K562 (cell line): ENCODE results near the gene DPYSL4. TPM values are rescaled to one million over a fixed set of nuclear protein-coding genes. Genes with fewer than 3 reads are reported as not detected.

Experiments used
- ATAC-seq: fragments of 200-7000 bp; cut with Tn5 transposase; 3 replicates; pipeline ENCODE4 v1.9.1; 2020; ENCODE audit warnings: moderate library complexity
- BruUV-seq: library from RNA; stranded (reverse); fragments of 400-500 nt; replicated peaks from 2 replicates; lab custom pipeline; 2021; lab: Mats Ljungman, UMichigan
- CTCF ChIA-PET: fragments of 300-600 bp; formaldehyde crosslinking; extraction: SDS; loops from one replicate; lab custom pipeline; 2021; ENCODE audit warnings: low intra/inter-chr PET ratio; lab: Yijun Ruan, JAX
- POLR2A ChIA-PET: fragments of 300-600, 350-650 bp; sonication (Branson Sonifier 250); formaldehyde crosslinking; extraction: SDS; loops from one replicate; lab custom pipeline; 2021; ENCODE audit warnings: antibody characterized with exemption, inconsistent platforms; lab: Yijun Ruan, JAX
- DNase-seq, 4 experiments: peaks; one replicate each; pipeline versions ENCODE4 v3.0.0 to v3.0.0-alpha.2; 2011 to 2018; ENCODE audit warnings: low spot score in 3 of 4, mixed read lengths in 3 of 4; ENCODE audit errors: extremely low read depth in 1 of 4
- FAIRE-seq: peaks from 2 replicates; lab custom pipeline; 2011; peaks lifted over from hg19 to GRCh38; lab: Jason Lieb, UNC
- H2AFZ ChIP-seq: 2 replicates; pipeline ENCODE4 v1.6.0; 2011; ENCODE audit warnings: low read depth, low read length, control low read depth, inconsistent platforms
- H3K27ac ChIP-seq: fragments of 200-600 bp; 3 replicates; pipeline ENCODE4 v1.8.0; 2011; ENCODE audit warnings: low read depth, mild to moderate bottlenecking, control low read depth, inconsistent platforms, low read length, moderate library complexity, mixed read lengths; ENCODE audit errors: extremely low read depth
- H3K27me3 ChIP-seq, 2 experiments: fragments of 300-600 bp in 1 of 2; 2 replicates in 1 of 2; 3 replicates in 1 of 2; pipeline versions ENCODE4 v1.6.0 to v1.8.0; 2011; ENCODE audit warnings: inconsistent platforms in 2 of 2, low read length in 2 of 2, mild to moderate bottlenecking in 1 of 2, mixed read lengths in 1 of 2, moderate library complexity in 1 of 2; ENCODE audit not compliant: control insufficient read depth in 2 of 2, insufficient read depth in 2 of 2
- H3K36me3 ChIP-seq: fragments of 300-600 bp; 3 replicates; pipeline ENCODE4 v1.8.0; 2011; ENCODE audit warnings: mild to moderate bottlenecking, low read length, inconsistent platforms; ENCODE audit not compliant: control insufficient read depth, insufficient read depth
- H3K4me1 ChIP-seq, 2 experiments: fragments of 200-600 bp in 1 of 2; replicated peaks in 1 of 2; 2 replicates in 1 of 2; 3 replicates in 1 of 2; pipeline versions ENCODE4 v1.5.1 to v1.8.0; 2011; ENCODE audit warnings: inconsistent platforms in 2 of 2, low read length in 2 of 2, mild to moderate bottlenecking in 1 of 2, mixed read lengths in 1 of 2, moderate library complexity in 1 of 2; ENCODE audit not compliant: control insufficient read depth in 2 of 2, insufficient read depth in 2 of 2
- H3K4me2 ChIP-seq: 2 replicates; pipeline ENCODE4 v1.6.1; 2011; ENCODE audit warnings: low read length, control low read depth, inconsistent platforms, mixed read lengths; ENCODE audit not compliant: insufficient read depth
- H3K4me3 ChIP-seq: fragments of 200-600 bp; sonication (generic), shearing (Covaris generic); 2 replicates; pipeline ENCODE4 v1.5.1; 2016; ENCODE audit warnings: control low read depth, inconsistent platforms
- H3K79me2 ChIP-seq: fragments of 200-600 bp; 3 replicates; pipeline ENCODE4 v1.8.0; 2011; ENCODE audit warnings: low read length, inconsistent platforms; ENCODE audit not compliant: control insufficient read depth, insufficient read depth
- H3K9ac ChIP-seq, 2 experiments: 2 replicates each; pipeline versions ENCODE4 v1.6.0 to v1.6.1; 2011; ENCODE audit warnings: low read depth in 2 of 2, low read length in 2 of 2, control low read depth in 1 of 2, inconsistent platforms in 1 of 2, mild to moderate bottlenecking in 1 of 2, mixed read lengths in 1 of 2; ENCODE audit not compliant: insufficient read depth in 1 of 2
- H3K9me1 ChIP-seq: one replicate; pipeline ENCODE4 v1.6.0; 2011; ENCODE audit warnings: inconsistent platforms, mild to moderate bottlenecking, low read length, moderate library complexity; ENCODE audit not compliant: control insufficient read depth, insufficient read depth
- H3K9me3 ChIP-seq: replicated peaks from 2 replicates; pipeline ENCODE4 v1.5.1; 2011; ENCODE audit warnings: low read depth, low read length, inconsistent platforms; ENCODE audit not compliant: control insufficient read depth, insufficient read depth
- H4K20me1 ChIP-seq: replicated peaks from 2 replicates; pipeline ENCODE4 v1.6.1; 2011; ENCODE audit warnings: low read length, inconsistent platforms, mixed read lengths; ENCODE audit not compliant: control insufficient read depth, insufficient read depth
- HMGXB4 ChIP-seq: sonication (generic); formaldehyde crosslinking; IDR thresholded peaks from 2 replicates; pipeline ENCODE4 v1.8.1; 2023; ENCODE audit warnings: mild to moderate bottlenecking, missing genetic modification reagents
- STAT5A ChIP-seq: IDR thresholded peaks from 2 replicates; pipeline ENCODE4 v1.6.1; 2012; ENCODE audit warnings: low read length, inconsistent platforms, borderline replicate concordance
- ZBTB34 ChIP-seq: fragments of 250-450 bp; sonication (Bioruptor Pico); IDR thresholded peaks from 2 replicates; pipeline ENCODE4 v1.8.0; 2021; ENCODE audit warnings: mild to moderate bottlenecking, moderate library complexity
- ZBTB5 ChIP-seq: fragments of 450-650 bp; IDR thresholded peaks from 2 replicates; pipeline ENCODE4 v1.6.1; 2017; ENCODE audit warnings: antibody characterized with exemption
- WGBS: fragments of 100-300 bp; shearing (Covaris generic); methylation state at CpG from one replicate; pipeline ENCODE4 v1.1.6; 2016; ENCODE audit warnings: low coverage, mixed read lengths; ENCODE audit not compliant: insufficient coverage; ENCODE audit errors: missing lambda C conversion rate; 5-methylcytosine and 5-hydroxymethylcytosine counted together
- in situ Hi-C: fragments of 300-500 bp; cut with MboI; formaldehyde crosslinking; loops from 4 replicates; pipeline ENCODE4 v1.15.0; 2018; ENCODE audit warnings: inconsistent platforms, mixed read lengths
- intact Hi-C: fragments of 100-400 bp; cut with micrococcal nuclease; formaldehyde crosslinking; loops from 2 replicates; pipeline ENCODE4 v1.14.2; 2022
- polyA plus RNA-seq, 8 experiments: library from polyadenylated mRNA; depleted of rRNA in 4 of 8; stranded (reverse) in 5 of 8; unstranded in 3 of 8; fragments of >200 nt; fragmentation: Nextera tagmentation in 2 of 8; fragmentation: Illumina TruSeq in 1 of 8; extraction: Ambion mirVana in 2 of 8; extraction: Trizol in 1 of 8; gene quantifications; 2 replicates each; pipeline versions ENCODE4 v1.2.1 to v1.2.3, GENCODE V29; 2011 to 2014; ENCODE audit warnings: inconsistent platforms in 1 of 8, missing spikeins in 1 of 8
- total RNA-seq, 7 experiments: library from RNA; depleted of rRNA in 6 of 7; stranded (reverse); fragments of >200 nt in 6 of 7; fragmentation: Illumina TruSeq in 2 of 7; extraction: Trizol in 2 of 7; gene quantifications; 2 replicates each; pipeline versions ENCODE4 v1.2.1 to v1.2.3, GENCODE V29; 2011 to 2021; ENCODE audit warnings: low replicate concordance in 1 of 7

DPYSL4 gene
- total and polyA plus RNA-seq, 9 of the 15 experiments (the other 6 are each of a cell fraction or from before 2014, with no cell fraction given), result 0.03 TPM; not detected in 8

- intact Hi-C loops, result no loop called here
- CTCF ChIA-PET, result no interaction called here
- no peaks in the 10 kb centered on the region for H3K79me2 ChIP-seq
These were observed 7.0 kb upstream of the DPYSL4 start for GRCh38 chr10:132179551-132180392.

More at GRCh38 chr10:132179551-132180392, 7.0 kb upstream of the DPYSL4 start:
- H3K4me1 ChIP-seq, result no peaks in the 10 kb centered on the region; a peak in 1 of 5 replicates
- DNase-seq (no peak), FAIRE-seq (no peak), ATAC-seq (no peak)
- TF ChIP-seq STAT5A (no peak), ZBTB5 (no peak), ZBTB34 (CRISPR knock-in tag) (no peak), HMGXB4 (CRISPR knock-in tag) (no peak)
- H3K27me3 ChIP-seq, result peaks cover 2 to 25% of the 10 kb centered on the region in 2 experiments; a peak in 2 of 5 replicates
- WGBS, result 3% methylated on average over 15 of the region's 16 CpGs
- no peaks in the 10 kb centered on the region for H3K9me1 ChIP-seq
- in situ Hi-C loops, result no loop called here
- BruUV-seq, result no TSS peak
- no peaks in the 10 kb centered on the region for H3K36me3 ChIP-seq
- no peak overlapping the region for H2AFZ ChIP-seq
- H3K4me3 ChIP-seq, result no peak overlapping the region
- no peaks in the 10 kb centered on the region for H4K20me1 ChIP-seq
- no peak overlapping the region for H3K27ac ChIP-seq
- H3K9ac ChIP-seq, result no peak overlapping the region
- no peaks in the 10 kb centered on the region for H3K9me3 ChIP-seq
- POLR2A ChIA-PET, result interaction anchor here (0.6 kb wide), 1 partner anchor 194 kb away, joined by 4 read pairs; no protein-coding TSS in a partner anchor
- no peak overlapping the region for H3K4me2 ChIP-seq
